Left lung (tissue), 10 donors: ENCODE measurements around the gene POLR2L. TPM values are rescaled to one million over a fixed set of nuclear protein-coding genes. Genes with fewer than 3 reads are reported as not detected.

Experiments used
- ATAC-seq: fragments of 200-7000 bp; cut with Tn5 transposase; one replicate; pipeline ENCODE4 v1.9.1; 2020; ENCODE audit warnings: moderate library complexity
- DNase-seq, 4 donors: peaks; one replicate each; pipeline ENCODE4 v3.0.0-alpha.2; 2013 to 2020
- H3K27ac ChIP-seq, 2 donors: fragments of 200-600 bp; sonication (generic) in 1 of 2; one replicate each; pipeline versions ENCODE4 v1.5.0 to v1.8.0; 2020 to 2021
- H3K27me3 ChIP-seq, 2 donors: fragments of 200-600 bp; sonication (generic) in 1 of 2; one replicate each; pipeline versions ENCODE4 v1.5.0 to v1.8.0; 2020 to 2021
- H3K36me3 ChIP-seq, 2 donors: fragments of 200-600 bp; sonication (generic) in 1 of 2; one replicate each; pipeline versions ENCODE4 v1.5.0 to v1.8.0; 2020 to 2021
- H3K4me1 ChIP-seq, 2 donors: fragments of 200-600 bp; one replicate each; pipeline ENCODE4 v1.8.0; 2021
- H3K4me3 ChIP-seq, 2 donors: fragments of 200-600 bp; sonication (generic) in 1 of 2; one replicate each; pipeline versions ENCODE4 v1.5.0 to v1.8.0; 2020 to 2021; ENCODE audit warnings: mild to moderate bottlenecking in 1 of 2
- H3K9me3 ChIP-seq, 2 donors: fragments of 200-600 bp; sonication (generic) in 1 of 2; one replicate each; pipeline versions ENCODE4 v1.5.0 to v1.8.0; 2020 to 2021
- CTCF ChIP-seq, 2 donors: fragments of 200-600 bp; sonication (generic) in 1 of 2; IDR thresholded peaks; one replicate each; pipeline versions ENCODE4 v1.5.0 to v1.8.0; 2021; ENCODE audit warnings: antibody characterized with exemption in 2 of 2
- intact Hi-C, 2 donors: fragments of 100-400 bp; cut with DNase I; formaldehyde crosslinking; loops; one replicate each; pipeline versions ENCODE4 v1.11.2 to v1.14.2; 2022
- polyA plus RNA-seq, 6 donors: library from polyadenylated mRNA; unstranded; fragments of 120-200 nt; gene quantifications; one replicate each; pipeline ENCODE4 v1.2.1, GENCODE V29; 2013; ENCODE audit not compliant: insufficient read length in 6 of 6
- total RNA-seq, 2 donors: library from RNA; stranded (reverse); fragmentation: NEBNext Ultra II Directional; extraction: Animal tissue kit (Norgen Biotek cat#: 25700); gene quantifications; one replicate each; pipeline ENCODE4 v1.2.1, GENCODE V29; 2021
- donor health status: DM: no; HTN: yes; CAD: no.
- donor health status: DM: no; HTN: no; CAD: no.

The POLR2L gene
- total and polyA plus RNA-seq, 8 donors: 65.2 to 227 (median 103) TPM

GRCh38 chr11:870418-870817, 28.1 kb upstream of the POLR2L start:
- no peak overlapping the region for H3K4me3 ChIP-seq
- H3K27me3 ChIP-seq: no peaks in the 10 kb centered on the region
- no peak for ATAC-seq
- no peaks in the 10 kb centered on the region for H3K9me3 ChIP-seq
- H3K4me1 ChIP-seq: no peaks in the 10 kb centered on the region
- no peak overlapping the region for H3K27ac ChIP-seq
- intact Hi-C loops: no loop called here
- H3K36me3 ChIP-seq: peaks cover 0 to 18% of the 10 kb centered on the region in 2 donors
- no peak for DNase-seq
- TF ChIP-seq CTCF (IDR thresholded peaks at IDR 0.05): no peak

- intact Hi-C loops: no loop called here
- Histone ChIP-seq H3K36me3 (peaks cover 0 to 21% of the 10 kb centered on the region in 2 donors), H3K27me3 (no peaks in the 10 kb centered on the region), H3K9me3 (no peaks in the 10 kb centered on the region), H3K4me1 (no peaks in the 10 kb centered on the region), H3K27ac (no peak overlapping the region), H3K4me3 (no peak overlapping the region)
- no peak for DNase-seq
- ATAC-seq: no peak
- no peak for TF ChIP-seq CTCF (IDR thresholded peaks at IDR 0.05)
Measured at GRCh38 chr11:870127-870413, 27.7 kb upstream of the POLR2L start.

DNA sequence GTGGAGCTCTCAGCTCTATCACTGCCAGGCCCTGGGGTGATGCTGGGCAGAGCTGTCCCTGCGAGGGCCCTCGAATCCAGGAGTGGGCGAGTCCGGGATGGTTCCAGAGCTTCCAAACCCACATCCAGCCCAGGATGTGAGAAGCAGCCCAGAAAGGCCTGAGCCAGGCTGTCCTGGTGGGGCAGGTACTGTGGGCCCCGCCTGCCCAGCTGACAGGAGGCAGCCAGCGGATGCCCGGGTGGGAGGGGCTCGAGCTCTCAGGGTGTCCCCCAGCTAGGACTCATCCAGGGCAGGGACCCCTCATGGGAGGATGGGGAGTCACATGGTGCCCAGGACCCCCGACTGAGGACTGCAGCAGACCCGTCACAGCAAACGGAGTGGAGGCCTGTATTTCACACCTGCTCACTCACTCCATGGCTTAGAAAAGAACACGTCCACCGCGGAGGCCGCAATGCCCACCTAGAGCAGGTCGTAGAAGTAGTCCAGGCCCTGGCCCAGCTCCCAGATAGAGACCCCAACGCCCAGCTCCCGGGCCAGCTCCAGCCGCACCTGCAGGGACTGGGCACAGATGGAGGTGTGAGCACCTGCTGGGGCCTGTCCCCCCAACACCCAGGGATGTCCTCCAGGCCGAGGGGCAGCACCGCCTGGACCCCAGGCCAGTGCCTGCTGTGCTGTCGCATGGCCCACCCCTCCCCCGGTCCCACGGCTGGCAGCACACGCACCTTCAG, 27.2 kb upstream of the POLR2L start:
- TF ChIP-seq CTCF (IDR thresholded peaks at IDR 0.05): no peak
- no peak for ATAC-seq
- peaks cover 0 to 24% of the 10 kb centered on the region in 2 donors for H3K36me3 ChIP-seq
- no peak overlapping the region for H3K4me3 ChIP-seq
- H3K27ac ChIP-seq: no peak overlapping the region
- H3K4me1 ChIP-seq: no peaks in the 10 kb centered on the region
- DNase-seq: no peak
- intact Hi-C loops: no loop called here
- H3K9me3 ChIP-seq: no peaks in the 10 kb centered on the region
- H3K27me3 ChIP-seq: no peaks in the 10 kb centered on the region

- intact Hi-C loops: no loop called here
- no peak overlapping the region for H3K27ac ChIP-seq
- H3K9me3 ChIP-seq: no peaks in the 10 kb centered on the region
- no peaks in the 10 kb centered on the region for H3K4me1 ChIP-seq
- ATAC-seq (no peak), DNase-seq (no peak)
- no peaks in the 10 kb centered on the region for H3K27me3 ChIP-seq
- TF ChIP-seq CTCF (IDR thresholded peaks at IDR 0.05): no peak
- H3K36me3 ChIP-seq: peaks cover 0 to 30% of the 10 kb centered on the region in 2 donors
- H3K4me3 ChIP-seq: no peak overlapping the region
Measured at GRCh38 chr11:868802-869201, 26.5 kb upstream of the POLR2L start.

DNA sequence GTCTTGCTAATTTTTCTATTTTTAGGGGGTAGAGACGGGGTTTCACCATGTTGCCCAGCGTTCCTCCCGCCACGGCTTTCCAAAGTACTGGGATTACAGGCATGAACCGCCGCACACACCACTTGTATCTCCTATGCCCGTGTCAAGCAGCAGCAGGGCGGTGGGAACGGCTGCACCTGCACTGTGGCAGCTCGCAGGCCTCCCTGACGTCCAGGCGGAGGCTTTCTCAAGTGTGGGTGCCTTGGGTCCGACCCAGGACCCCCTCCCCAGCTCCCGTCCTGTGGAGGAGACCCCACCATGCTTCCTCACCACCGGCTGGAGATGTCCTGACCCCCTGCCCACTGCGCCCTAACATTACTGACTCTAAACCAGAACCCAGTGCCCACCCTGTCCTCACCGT, 26.1 kb upstream of the POLR2L start:
- ATAC-seq (no peak), DNase-seq (no peak)
- H3K9me3 ChIP-seq: no peaks in the 10 kb centered on the region
- intact Hi-C loops: no loop called here
- H3K27me3 ChIP-seq: no peaks in the 10 kb centered on the region
- no peaks in the 10 kb centered on the region for H3K4me1 ChIP-seq
- H3K4me3 ChIP-seq: no peak overlapping the region
- no peak for TF ChIP-seq CTCF (IDR thresholded peaks at IDR 0.05)
- peaks cover 0 to 33% of the 10 kb centered on the region in 2 donors for H3K36me3 ChIP-seq
- H3K27ac ChIP-seq: no peak overlapping the region
